SKM-1 treated with dmso at 0.1 percent for 144 hours (cell line): Measurements from ENCODE around the gene PLXDC2.

Source experiments
- DNase-seq: peaks from one replicate; lab custom pipeline; 2025; ENCODE audit not compliant: unreplicated experiment; lab: John Stamatoyannopoulos, UW

PLXDC2 gene

DNA sequence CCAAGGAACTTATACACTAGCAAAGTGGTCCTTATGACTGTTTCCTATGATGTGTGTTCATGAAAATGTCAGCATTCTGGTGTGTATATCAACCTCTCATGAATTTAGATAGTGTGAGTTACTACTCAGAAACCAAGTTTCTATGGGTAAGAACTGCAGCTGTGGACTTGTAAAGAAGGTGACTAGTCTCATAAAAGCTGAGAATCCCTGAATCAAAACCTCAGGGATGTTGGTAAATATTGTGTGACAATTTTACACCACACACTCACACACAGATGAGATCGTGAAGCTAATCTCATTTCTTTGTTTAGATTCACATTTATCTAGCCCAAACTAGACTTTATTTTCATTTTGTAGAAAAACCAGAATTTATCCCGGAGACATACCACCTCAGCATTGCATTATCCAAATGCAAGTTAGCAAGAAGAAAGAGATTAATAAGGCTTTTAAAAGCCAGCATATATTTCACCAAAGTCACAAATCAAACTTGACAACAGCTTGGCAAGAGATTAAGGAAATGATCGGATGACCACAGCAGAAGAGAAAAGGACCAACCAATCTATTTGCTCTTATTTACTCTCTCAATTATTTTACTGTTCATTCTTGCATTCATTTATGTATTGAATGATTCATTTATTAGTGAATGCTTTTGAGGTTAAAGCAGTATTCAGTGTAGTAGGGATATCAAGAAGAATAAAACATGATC lies 92.9 kb downstream of the PLXDC2 start:
- DNase-seq = no peak

DNA sequence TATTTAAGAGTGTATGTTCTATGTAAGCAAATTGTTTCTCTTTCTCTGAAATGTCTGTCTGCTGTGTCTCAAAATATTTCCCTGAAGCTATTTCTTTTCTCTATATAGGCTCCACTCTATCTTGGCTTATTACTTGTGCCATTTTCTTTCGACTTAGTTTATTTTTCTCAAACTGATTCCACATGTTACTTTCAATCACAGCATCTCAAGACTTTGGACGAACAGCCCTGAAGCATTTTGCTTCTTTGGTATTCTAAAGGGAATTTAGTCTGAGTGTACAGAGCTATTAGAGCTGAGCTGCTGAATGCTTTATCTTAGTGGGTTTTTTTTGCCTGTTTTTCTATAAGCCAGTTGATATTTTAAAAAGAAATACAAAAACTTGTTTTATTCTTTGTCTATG lies 95.7 kb downstream of the PLXDC2 start:
- no peak for DNase-seq

DNA sequence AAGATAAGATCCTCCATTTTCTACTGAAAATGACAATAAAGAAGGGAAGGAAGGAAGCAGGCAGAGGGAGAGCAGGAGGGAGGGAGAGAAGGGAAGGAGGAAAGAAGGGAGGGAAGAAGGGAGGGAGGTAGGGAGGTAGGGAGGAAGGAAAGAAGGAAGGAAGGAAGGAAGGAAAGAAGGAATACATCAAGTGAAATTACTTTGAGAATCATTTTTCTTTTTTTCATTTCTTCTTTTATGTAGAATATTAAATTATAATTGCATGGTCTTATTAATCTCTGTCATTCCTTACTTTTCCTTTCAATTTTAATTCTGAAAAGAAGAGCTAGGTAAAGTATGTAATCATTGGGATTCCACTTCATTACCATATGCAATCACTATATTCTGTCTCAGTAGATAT lies 97.8 kb downstream of the PLXDC2 start:
- no peak for DNase-seq

DNA sequence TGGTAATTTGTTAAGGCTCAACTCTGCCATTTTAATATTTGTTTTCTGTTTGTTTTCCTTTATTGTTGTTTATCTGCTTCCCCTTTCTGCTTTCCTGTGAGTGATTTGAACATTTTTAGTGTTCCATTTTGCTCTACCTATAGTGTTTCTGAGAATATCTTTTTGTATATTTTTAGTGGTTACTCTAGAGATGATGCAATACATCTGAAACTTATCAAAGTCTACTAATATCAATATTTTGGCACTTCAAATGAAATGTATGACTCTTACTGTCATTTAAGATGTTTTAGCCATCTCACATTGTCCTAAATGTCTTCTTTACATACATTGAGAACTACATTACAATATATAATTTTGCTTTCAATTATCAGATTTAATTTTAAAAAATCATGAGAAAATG lies 98.9 kb downstream of the PLXDC2 start:
- DNase-seq = no peak

DNA sequence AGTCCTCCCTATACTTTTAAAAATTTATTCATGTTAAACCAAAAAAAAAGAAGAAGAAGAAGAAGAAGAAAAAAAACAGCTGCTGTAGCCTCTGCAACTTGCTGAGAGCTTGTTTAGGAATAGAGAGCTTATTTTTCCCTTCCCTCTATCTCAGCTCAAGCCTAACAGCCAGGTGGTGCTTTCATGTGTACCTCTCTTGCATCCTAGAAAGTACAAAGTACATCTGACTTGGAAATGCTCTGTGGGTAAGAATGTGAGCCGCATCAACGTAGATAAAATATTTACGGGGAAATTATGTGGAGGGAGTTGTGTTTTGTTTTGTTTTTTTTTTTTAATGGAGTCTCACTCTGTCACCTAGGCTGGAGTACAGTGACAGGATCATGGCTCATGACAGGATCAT lies 99.6 kb downstream of the PLXDC2 start:
- DNase-seq = no peak

DNA sequence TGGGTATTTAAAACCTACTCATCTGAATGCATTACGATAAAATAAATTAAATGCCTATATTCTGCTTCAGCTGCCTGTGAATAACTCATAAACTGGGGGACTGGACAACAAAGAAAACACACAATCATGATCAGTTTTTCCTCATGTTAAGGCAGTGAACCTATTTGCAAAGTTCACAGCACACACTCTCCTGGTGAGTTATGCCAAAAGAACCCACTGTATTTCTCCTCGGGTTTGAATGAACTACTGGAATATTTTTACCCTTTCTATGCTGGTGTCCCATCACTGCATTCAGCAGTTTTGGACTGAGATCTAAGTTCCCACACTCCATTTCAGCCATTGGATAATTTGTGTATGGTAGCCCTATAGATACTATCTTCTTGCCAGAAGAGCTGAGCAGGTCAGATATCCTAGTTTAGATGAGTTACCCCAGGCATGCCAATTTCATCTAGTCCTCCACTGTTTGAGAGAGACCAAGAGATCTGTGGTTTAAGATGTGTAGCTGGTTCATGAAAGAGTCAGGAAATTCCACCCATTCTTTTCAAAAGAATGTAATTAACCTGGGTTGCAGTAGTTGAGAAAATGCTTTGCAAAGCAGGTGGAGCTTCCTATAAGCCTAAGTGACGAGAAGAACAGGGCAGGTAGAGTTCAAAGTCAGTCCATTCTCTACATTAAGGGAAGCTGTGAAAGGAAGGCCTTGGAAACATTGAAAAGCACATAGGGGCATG lies 101.7 kb downstream of the PLXDC2 start:
- no peak for DNase-seq

DNA sequence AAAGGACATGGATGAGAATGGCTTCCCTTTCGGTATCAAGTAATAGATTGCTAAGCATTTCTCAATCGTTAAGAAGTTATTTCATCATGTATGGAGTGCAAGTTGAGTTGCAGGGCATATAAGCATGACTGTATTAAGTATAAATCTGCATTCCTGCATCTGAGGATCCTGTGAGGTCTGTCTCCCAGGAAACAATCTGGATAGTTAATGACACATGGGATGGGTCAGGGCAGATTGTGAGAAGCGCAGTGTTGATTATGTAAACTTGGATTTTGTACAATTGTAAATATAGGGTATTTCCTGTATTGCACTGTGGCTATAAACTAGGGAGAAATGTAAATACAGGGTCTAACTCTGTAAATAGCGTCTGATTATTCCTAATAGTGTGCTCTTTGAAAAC lies 102.6 kb downstream of the PLXDC2 start:
- no peak for DNase-seq

DNA sequence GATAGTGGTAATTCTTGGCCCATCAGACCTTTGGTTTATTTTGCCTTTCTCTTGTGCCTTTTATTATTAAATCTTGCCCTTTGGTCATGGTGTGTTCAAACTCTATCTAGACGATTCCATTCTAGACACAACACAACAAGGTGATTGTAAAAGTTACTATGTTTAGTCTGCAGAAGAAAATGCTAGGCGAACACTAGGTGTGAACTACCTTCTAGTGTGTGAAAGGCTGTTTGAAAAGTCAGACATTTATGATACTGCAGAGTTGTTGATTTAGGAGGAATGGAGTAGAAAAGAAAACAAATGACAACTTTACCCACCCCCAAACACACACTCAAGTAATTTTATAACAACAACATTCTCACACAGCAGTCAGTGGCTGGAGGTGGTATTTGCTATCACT lies 103.4 kb downstream of the PLXDC2 start:
- DNase-seq = no peak

DNA sequence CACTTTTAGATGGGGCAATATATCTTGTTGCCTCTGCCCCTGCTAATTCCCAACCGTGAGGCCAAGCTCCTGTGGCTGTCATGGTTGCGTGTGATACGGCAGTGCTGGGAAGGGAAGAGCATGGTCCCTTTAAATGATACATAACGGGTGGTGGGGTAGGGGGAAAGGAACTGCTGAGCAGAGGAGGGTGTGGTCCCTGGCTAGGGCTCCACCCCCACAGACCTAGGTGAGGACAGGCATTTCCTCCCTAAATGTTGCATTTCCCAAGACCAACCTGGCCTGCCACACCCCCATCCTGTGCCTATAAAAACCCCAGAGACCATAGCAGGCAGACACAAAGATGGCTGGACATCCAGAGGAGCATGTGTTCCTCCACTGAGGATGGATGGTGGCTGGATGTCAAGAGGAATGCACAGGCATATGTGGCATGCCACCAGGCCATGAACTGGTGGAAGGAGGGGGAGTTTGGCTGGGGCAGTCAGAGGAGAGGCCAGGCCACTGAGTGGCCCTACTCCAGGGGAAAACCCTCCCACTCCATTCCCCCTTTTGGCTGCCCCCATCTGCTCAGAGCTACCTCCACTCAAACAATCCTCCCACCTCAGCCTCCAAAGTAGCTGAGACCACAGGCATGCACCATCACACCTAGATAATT lies 104.0 kb downstream of the PLXDC2 start:
- DNase-seq = no peak

DNA sequence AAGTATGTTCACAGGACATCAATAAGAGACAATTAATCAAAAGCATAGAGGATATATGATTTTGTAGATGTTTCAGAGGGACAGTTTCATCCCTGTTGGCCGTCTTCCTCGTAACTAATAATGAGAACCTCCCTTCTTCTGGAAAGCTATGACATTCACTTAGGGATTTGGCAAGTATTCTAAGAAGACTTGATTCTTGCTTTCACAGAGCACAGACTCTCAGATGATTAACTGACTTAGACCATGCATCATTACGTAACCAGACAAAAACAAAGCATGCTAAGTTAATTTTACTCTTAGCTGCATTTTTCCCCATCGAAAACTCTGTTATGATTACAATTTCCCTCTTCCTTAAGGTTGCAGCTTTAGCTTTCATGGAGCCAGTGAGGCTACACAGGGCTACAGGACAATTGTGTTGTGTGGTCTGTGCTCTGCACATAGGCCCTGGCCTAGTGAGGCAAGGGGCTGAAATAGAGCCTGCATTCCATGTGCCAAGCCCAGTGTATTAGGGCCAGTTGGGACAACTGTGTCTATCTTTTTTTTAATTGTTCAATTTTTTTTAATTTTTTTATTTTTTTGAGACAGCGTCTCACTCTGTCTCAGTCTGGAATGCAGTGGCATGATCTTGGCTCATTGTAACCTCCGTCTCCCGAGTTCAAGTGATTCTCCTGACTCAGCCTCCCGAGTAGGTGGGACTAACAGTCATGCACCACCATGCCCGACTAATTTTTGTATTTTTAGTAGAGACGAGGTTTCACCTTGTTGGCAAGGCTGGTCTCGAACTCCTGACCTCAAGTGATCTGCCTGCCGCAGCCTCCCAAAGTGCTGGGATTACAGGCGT lies 105.3 kb downstream of the PLXDC2 start:
- DNase-seq = no peak

DNA sequence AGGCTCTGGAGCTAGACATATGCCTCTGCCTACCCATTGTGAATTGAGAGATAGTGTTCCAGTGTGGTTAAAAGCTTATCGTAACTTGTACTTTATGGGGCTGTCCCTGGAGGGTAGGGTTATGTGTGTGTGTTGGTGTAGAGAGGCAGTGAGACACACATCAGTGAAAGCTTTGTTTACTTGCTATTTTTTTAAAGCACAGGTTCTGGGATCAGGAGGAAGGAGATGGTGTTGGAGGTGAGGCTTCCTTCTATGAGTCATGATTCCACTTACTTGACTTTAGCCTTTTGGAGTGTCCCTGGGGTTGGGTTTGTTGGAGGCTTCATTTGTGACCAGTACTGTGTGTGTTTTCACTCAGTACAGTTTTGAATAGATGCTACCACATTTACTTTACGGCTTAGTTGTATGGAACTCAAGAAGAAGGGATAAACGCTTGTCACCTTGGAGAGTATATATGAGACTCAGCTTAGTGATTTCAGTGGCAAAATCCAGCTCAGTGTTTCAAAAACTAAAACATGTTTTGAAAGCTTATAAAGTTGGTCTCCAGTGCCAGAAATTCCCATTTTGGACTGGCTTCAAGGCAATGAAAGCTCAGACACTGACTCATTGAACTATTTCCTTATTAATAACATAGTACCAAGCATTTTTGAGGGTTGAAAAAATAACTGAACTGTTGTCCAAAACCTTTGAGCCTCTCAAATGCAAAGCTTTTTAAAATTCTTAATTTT lies 106.2 kb downstream of the PLXDC2 start:
- no peak for DNase-seq

DNA sequence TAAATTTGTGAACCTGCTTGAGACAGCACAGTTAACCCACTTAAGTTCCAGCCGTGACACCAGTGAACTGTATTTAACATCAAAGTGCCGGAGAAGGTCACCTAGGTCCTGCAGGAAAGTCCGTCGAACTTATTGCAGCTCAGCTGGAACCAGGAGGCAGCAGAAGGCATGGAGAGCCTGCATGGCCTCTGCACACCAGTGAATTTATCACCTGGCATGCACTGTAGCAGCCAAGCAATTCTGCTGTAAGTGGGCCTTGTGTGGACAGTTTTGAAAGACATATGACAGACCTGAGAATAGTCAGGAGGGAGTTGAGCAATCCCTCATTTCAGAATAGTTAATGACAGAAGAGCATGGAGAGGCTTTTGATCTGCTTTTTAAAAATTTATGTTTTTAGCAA lies 108.8 kb downstream of the PLXDC2 start:
- no peak for DNase-seq

DNA sequence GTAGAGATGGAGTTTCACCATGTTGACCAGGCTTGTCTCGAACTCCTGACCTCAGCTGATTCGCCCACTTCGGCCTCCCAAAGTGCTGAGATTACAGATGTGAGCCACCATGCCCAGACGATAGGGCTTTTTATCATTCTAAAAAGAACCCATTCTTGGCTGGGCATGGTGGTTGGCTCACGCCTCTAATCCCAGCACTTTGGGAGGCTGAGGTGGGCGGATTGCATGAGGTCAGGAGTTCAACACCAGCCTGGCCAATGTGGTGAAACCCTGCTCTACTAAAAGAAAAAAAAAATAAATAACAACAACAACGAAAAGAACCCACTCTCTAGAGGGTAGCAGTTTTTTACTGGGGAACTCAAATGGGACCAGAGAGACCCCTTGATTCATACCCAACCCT lies 112.7 kb downstream of the PLXDC2 start:
- DNase-seq = no peak

DNA sequence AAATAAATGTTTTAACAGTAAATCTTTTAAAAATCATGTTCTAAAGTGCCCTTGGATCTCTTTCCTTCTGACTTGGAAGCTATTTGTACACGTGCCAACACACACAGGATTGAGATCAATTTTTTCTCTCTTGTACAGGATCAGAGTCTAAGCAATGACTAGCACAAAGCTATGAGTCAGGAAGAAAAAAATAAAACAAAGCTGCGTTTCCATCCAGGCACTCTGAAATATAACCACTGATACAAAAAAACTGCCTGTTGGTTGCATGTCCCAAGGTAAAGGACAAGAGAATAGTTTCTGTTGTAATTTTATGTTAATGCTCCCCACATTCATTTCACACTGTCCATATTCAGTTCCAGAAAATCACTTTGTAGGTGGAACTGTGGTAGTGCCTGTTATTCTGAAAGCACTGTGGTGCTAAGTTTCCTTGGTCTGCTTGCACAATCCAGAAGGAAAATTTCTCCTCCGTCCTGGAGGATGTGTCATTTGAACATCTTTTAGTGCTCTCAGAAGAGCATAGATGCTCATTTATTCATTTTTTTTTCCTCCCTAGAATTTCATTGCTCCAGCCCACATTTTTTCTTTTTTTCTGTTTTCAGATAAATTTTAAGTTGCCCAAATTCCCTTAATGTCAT lies 113.4 kb downstream of the PLXDC2 start:
- DNase-seq = no peak

DNA sequence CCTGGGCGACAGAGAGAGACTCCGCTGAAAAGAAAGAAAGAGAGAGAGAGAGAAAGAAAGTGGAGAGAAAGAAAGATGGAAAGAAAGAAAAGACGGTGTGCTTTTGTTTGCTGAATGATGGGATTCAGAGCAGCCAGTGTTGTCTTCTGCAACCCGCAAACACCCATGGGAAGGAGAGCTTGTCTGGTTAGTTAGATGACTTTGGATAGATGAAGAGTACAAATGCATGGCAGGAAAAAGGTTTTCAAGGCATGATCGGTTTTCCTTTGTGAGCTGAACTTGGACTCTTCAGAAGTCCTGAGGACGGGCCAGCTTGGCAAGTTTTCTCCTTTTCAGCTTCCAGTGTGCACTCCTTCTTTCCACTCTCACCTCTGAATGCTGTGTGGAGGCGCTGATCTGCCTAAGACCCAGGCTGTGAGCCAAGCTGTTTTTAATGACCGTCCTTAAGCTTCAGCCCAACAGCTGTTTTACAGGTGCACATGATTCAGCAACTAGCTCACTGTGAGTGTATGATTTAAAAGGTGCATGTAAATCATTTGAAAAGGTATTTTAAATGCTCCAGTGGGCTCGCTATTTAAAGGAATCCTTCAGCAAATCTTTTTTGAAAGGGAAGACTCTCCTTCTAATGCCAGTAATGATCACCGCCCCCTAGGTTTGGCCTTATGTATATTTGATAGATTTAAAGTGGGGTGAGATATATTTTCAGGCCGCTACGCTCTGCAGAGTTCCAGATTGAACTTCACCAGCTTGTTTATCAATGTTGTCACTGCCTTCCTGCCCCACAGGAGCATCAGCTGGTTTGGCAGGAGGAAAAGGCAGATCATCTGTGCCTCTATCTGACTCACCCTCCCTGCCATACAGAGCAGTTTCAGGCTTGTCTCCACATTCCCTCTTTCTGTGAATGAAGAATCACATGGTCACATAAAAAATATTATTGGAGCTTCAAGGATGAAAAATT lies 115.0 kb downstream of the PLXDC2 start:
- no peak for DNase-seq

DNA sequence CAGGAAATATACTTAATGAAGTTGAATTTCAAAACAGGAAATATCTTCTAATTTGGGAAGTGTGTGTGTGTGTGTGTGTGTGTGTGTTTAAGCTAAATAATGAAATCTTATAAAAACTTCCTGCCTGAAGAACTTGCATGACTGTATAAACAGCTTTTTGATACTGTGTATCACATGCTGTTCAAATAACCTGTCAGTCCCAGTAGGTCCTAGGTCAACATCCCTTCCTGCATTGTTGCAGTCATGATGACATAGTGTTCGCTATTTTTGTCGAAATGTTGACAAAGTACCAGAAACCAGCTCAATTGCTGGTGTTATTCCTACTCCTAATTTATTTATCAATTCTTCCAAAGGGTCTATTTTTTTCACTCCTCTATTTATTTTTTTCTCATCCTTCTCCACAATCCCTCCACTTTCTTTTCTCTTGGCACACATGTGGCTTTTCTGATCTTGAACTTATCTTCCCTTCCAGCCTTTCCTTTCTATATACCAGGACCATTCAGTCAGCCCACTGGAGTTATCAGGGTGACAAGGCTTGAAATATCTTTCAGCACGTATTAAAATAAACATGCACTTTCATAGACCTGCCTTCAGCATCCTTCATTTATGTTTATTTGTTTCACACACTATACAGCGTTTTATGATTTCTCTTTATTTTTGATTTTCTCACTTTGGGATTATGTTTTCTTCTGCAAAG lies 115.8 kb downstream of the PLXDC2 start:
- no peak for DNase-seq

DNA sequence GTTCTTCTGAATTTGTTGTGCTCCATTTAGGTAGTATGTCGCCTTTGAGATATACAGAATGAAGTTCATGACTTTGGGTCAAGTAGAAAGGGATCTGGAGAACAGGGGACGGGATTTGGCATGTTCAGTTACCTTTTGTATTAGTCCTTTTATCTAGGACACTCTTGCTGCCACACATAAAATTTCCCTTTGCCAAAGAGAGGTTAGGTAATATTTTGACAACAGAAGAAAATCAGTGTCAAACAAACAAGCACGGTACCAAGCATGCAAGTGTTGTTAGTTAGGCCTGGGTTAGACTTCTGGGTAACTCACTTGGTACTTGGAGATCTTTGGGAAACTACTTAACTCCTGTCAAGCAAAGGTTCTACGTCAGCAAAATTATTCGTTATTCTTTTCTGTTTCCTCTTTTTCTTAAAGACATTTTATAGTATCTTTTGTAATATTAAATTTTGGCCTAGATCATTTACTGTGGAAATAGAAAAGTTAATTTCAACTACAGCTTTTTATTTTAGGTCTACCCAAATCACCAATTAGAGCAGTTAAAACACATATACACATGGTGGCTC lies 116.7 kb downstream of the PLXDC2 start:
- no peak for DNase-seq

DNA sequence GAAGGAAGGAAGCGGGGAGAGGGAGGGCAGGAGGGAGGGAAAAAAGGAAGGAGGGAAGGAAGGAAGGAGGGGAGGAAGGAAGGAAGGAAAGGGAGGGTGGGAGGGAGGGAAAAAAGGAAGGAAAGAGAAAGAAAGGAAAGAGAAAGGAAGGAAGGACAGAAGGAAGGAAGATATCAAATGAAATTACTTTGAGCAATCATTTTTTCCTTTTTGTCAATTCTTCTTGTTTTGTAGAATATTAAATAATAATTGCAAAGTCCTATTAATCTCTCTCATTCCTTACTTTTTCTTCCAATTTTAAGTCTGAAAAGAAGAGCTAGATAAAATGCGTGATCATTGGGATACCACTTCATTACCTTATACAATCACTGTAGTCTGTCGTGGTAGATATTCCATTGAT lies 117.5 kb downstream of the PLXDC2 start:
- DNase-seq = no peak
